SJSA1 (cell line): ENCODE data around the gene UBQLNL. TPM values are rescaled to one million over a fixed set of nuclear protein-coding genes. Genes with fewer than 3 reads are reported as not detected.

Experiments
- DNase-seq, 2 experiments: peaks; one replicate each; pipeline ENCODE4 v3.0.0-alpha.2; 2015 to 2020; ENCODE audit warnings: low spot score in 2 of 2, low read depth in 1 of 2
- H3K27ac ChIP-seq: fragments of 250-450 bp; sonication (Bioruptor Pico); 2 replicates; pipeline ENCODE4 v1.5.1; 2020; ENCODE audit warnings: mild to moderate bottlenecking, moderate library complexity
- H3K27me3 ChIP-seq: fragments of 250-450 bp; sonication (Bioruptor Pico); replicated peaks from 2 replicates; pipeline ENCODE4 v1.5.1; 2020; ENCODE audit warnings: mild to moderate bottlenecking, moderate library complexity
- H3K36me3 ChIP-seq: fragments of 250-450 bp; sonication (Bioruptor Pico); 2 replicates; pipeline ENCODE4 v1.5.1; 2020; ENCODE audit warnings: mild to moderate bottlenecking
- H3K4me1 ChIP-seq: fragments of 250-450 bp; sonication (Bioruptor Pico); replicated peaks from 2 replicates; pipeline ENCODE4 v1.6.1; 2021; ENCODE audit warnings: mild to moderate bottlenecking
- H3K4me3 ChIP-seq: fragments of 250-450 bp; sonication (Bioruptor Pico); 2 replicates; pipeline ENCODE4 v1.5.1; 2020; ENCODE audit warnings: mild to moderate bottlenecking
- H3K9me3 ChIP-seq: fragments of 250-450 bp; sonication (Bioruptor Pico); replicated peaks from 2 replicates; pipeline ENCODE4 v1.5.1; 2020; ENCODE audit warnings: mild to moderate bottlenecking
- total RNA-seq: library from RNA; depleted of rRNA; stranded (reverse); fragments of >200 nt; shearing (Covaris generic); gene quantifications from 2 replicates; pipeline ENCODE4 v1.2.3, GENCODE V29; 2014; rRNA removed

Gene UBQLNL
- 0.05 TPM in 1 of 2 replicates, not detected in the other for total RNA-seq

- Histone ChIP-seq H3K36me3 (no peaks in the 10 kb centered on the region), H3K27me3 (peaks cover 14% of the 10 kb centered on the region; the same call in 1 of the 2 replicates), H3K4me3 (no peak within 1 kb of the TSS), H3K9me3 (no peaks in the 10 kb centered on the region), H3K4me1 (no peaks in the 10 kb centered on the region), H3K27ac (no peak within 1 kb of the TSS)
- no peak for DNase-seq
Measured at GRCh38 chr11:5516599-5516998, at the start of gene UBQLNL. TSS of gene UBQLNL (minus strand) at chr11:5516699. CDS start at chr11:5516441, 258 bp downstream.

- H3K27me3 ChIP-seq, result no peaks in the 10 kb centered on the region; the same call in 1 of the 2 replicates
- no peak for DNase-seq
- no peak overlapping the region for H3K27ac ChIP-seq
- H3K9me3 ChIP-seq, result no peaks in the 10 kb centered on the region
- no peak overlapping the region for H3K4me3 ChIP-seq
- no peaks in the 10 kb centered on the region for H3K36me3 ChIP-seq
- no peaks in the 10 kb centered on the region for H3K4me1 ChIP-seq
Measured at GRCh38 chr11:5564259-5565019, 47.9 kb upstream of the UBQLNL start.

- Histone ChIP-seq H3K4me1 (no peaks in the 10 kb centered on the region), H3K9me3 (no peaks in the 10 kb centered on the region), H3K4me3 (no peak overlapping the region), H3K27me3 (no peaks in the 10 kb centered on the region; the same call in 1 of the 2 replicates), H3K27ac (no peak overlapping the region), H3K36me3 (no peaks in the 10 kb centered on the region)
- no peak for DNase-seq
Measured at GRCh38 chr11:5557751-5558150, 41.3 kb upstream of the UBQLNL start.

- H3K9me3 ChIP-seq, result no peaks in the 10 kb centered on the region
- no peaks in the 10 kb centered on the region; the same call in 1 of the 2 replicates for H3K27me3 ChIP-seq
- no peak overlapping the region for H3K4me3 ChIP-seq
- H3K36me3 ChIP-seq, result no peaks in the 10 kb centered on the region
- no peak for DNase-seq
- no peaks in the 10 kb centered on the region for H3K4me1 ChIP-seq
- no peak overlapping the region for H3K27ac ChIP-seq
Measured at GRCh38 chr11:5556596-5557188, 40.2 kb upstream of the UBQLNL start.

- Histone ChIP-seq H3K4me3 (no peak overlapping the region), H3K27ac (no peak overlapping the region), H3K9me3 (no peaks in the 10 kb centered on the region), H3K36me3 (no peaks in the 10 kb centered on the region), H3K4me1 (peaks cover 11% of the 10 kb centered on the region; the same call in 1 of the 2 replicates), H3K27me3 (no peaks in the 10 kb centered on the region; the same call in 1 of the 2 replicates)
- DNase-seq, result no peak
Measured at GRCh38 chr11:5553343-5553742, 36.8 kb upstream of the UBQLNL start.

- Histone ChIP-seq H3K36me3 (no peaks in the 10 kb centered on the region), H3K4me3 (no peak overlapping the region), H3K27ac (no peak overlapping the region), H3K27me3 (no peaks in the 10 kb centered on the region), H3K4me1 (peaks cover 11% of the 10 kb centered on the region; the same call in 1 of the 2 replicates), H3K9me3 (no peaks in the 10 kb centered on the region)
- DNase-seq, result peak in 1 of 2 experiments; percentile 49
Measured at GRCh38 chr11:5550440-5551095, 34.1 kb upstream of the UBQLNL start.

- Histone ChIP-seq H3K27ac (no peak within 1 kb of the TSS), H3K27me3 (no peaks in the 10 kb centered on the region), H3K4me3 (no peak within 1 kb of the TSS), H3K36me3 (no peaks in the 10 kb centered on the region), H3K9me3 (no peaks in the 10 kb centered on the region), H3K4me1 (peaks cover 11% of the 10 kb centered on the region; the same call in 1 of the 2 replicates)
- no peak for DNase-seq
Measured at GRCh38 chr11:5548440-5548839, 31.9 kb upstream of the UBQLNL start, which contains the start of gene OR52H1. TSS of gene OR52H1 (minus strand) at chr11:5548540. CDS start at chr11:5545505, 3,035 bp downstream.

GRCh38 chr11:5547982-5548381 lies 31.5 kb upstream of the UBQLNL start:
- no peak overlapping the region for H3K27ac ChIP-seq
- no peaks in the 10 kb centered on the region for H3K36me3 ChIP-seq
- H3K27me3 ChIP-seq, result no peaks in the 10 kb centered on the region
- no peak overlapping the region for H3K4me3 ChIP-seq
- no peaks in the 10 kb centered on the region for H3K9me3 ChIP-seq
- DNase-seq, result no peak
- H3K4me1 ChIP-seq, result peaks cover 11% of the 10 kb centered on the region; the same call in 1 of the 2 replicates

GRCh38 chr11:5546457-5546856 lies 30.0 kb upstream of the UBQLNL start:
- H3K4me1 ChIP-seq, result peaks cover 11% of the 10 kb centered on the region; the same call in 1 of the 2 replicates
- no peak overlapping the region for H3K4me3 ChIP-seq
- H3K27me3 ChIP-seq, result no peaks in the 10 kb centered on the region
- no peaks in the 10 kb centered on the region for H3K9me3 ChIP-seq
- no peak for DNase-seq
- H3K36me3 ChIP-seq, result no peaks in the 10 kb centered on the region
- no peak overlapping the region for H3K27ac ChIP-seq

GRCh38 chr11:5541427-5541826 lies 24.9 kb upstream of the UBQLNL start:
- H3K4me3 ChIP-seq, result no peak overlapping the region
- H3K27me3 ChIP-seq, result peaks cover 4% of the 10 kb centered on the region
- no peaks in the 10 kb centered on the region for H3K9me3 ChIP-seq
- no peaks in the 10 kb centered on the region for H3K4me1 ChIP-seq
- no peak overlapping the region for H3K27ac ChIP-seq
- no peak for DNase-seq
- no peaks in the 10 kb centered on the region for H3K36me3 ChIP-seq

- Histone ChIP-seq H3K4me1 (no peaks in the 10 kb centered on the region), H3K9me3 (no peaks in the 10 kb centered on the region), H3K27ac (no peak overlapping the region), H3K27me3 (peaks cover 4% of the 10 kb centered on the region), H3K36me3 (no peaks in the 10 kb centered on the region), H3K4me3 (no peak overlapping the region)
- no peak for DNase-seq
Measured at GRCh38 chr11:5536482-5536881, 20.0 kb upstream of the UBQLNL start.

- Histone ChIP-seq H3K27ac (no peak overlapping the region), H3K36me3 (no peaks in the 10 kb centered on the region), H3K27me3 (no peaks in the 10 kb centered on the region; the same call in 1 of the 2 replicates), H3K9me3 (no peaks in the 10 kb centered on the region), H3K4me3 (no peak overlapping the region), H3K4me1 (no peaks in the 10 kb centered on the region)
- no peak for DNase-seq
Measured at GRCh38 chr11:5534046-5534445, 17.5 kb upstream of the UBQLNL start.

GRCh38 chr11:5531053-5531831 lies 14.7 kb upstream of the UBQLNL start:
- Histone ChIP-seq H3K9me3 (no peaks in the 10 kb centered on the region), H3K36me3 (no peaks in the 10 kb centered on the region), H3K4me3 (no peak overlapping the region), H3K27ac (no peak overlapping the region), H3K27me3 (peaks cover 6% of the 10 kb centered on the region; the same call in 1 of the 2 replicates), H3K4me1 (no peaks in the 10 kb centered on the region)
- DNase-seq, result no peak
